ENCODE data around the gene HIP1R. TPM values are rescaled to one million over a fixed set of nuclear protein-coding genes. Genes with fewer than 3 reads are reported as not detected.

Gene HIP1R
- total RNA-seq, 1 experiment from 2014 or later = 36.7 TPM

- DNase-seq (ENCODE audit: low read depth, low spot score) = no peak
- intact Hi-C loops (cut with micrococcal nuclease; ENCODE audit: unreplicated experiment) = no loop called here
- BruUV-seq (replicated peaks) = no TSS peak
- Histone ChIP-seq H3K9me3 (ENCODE audit: control insufficient read depth, insufficient read depth, low read depth, low read length) (no peaks in the 10 kb centered on the region), H3K27me3 (ENCODE audit: control insufficient read depth, insufficient read depth, low read length) (no peaks in the 10 kb centered on the region), H3K36me3 (ENCODE audit: control insufficient read depth, insufficient read depth, low read length) (peaks cover 16% of the 10 kb centered on the region), H3K27ac (ENCODE audit: low read length) (peak overlapping the region; percentile 81), H3K4me3 (ENCODE audit: low read depth in 2 of 2, low read length in 2 of 2) (no peak overlapping the region), H3K4me1 (ENCODE audit: control insufficient read depth, insufficient read depth, low read length) (peaks cover 84% of the 10 kb centered on the region)
- ATAC-seq = no peak
- POLR2A ChIA-PET = no interaction called here
- no peak for TF ChIP-seq SIN3A (IDR thresholded peaks at IDR 0.05; ENCODE audit: borderline replicate concordance, insufficient read depth, low read depth, low read length)
- TF ChIP-seq TCF7L2 (IDR thresholded peaks at IDR 0.05; ENCODE audit: low read depth, low read length) = no peak
- no peak for TF ChIP-seq CTCF (IDR thresholded peaks at IDR 0.05)
- TF ChIP-seq POLR2AphosphoS5 (IDR thresholded peaks at IDR 0.05; ENCODE audit: low read depth, low read length) = no peak
- TF ChIP-seq, protein P1, sequence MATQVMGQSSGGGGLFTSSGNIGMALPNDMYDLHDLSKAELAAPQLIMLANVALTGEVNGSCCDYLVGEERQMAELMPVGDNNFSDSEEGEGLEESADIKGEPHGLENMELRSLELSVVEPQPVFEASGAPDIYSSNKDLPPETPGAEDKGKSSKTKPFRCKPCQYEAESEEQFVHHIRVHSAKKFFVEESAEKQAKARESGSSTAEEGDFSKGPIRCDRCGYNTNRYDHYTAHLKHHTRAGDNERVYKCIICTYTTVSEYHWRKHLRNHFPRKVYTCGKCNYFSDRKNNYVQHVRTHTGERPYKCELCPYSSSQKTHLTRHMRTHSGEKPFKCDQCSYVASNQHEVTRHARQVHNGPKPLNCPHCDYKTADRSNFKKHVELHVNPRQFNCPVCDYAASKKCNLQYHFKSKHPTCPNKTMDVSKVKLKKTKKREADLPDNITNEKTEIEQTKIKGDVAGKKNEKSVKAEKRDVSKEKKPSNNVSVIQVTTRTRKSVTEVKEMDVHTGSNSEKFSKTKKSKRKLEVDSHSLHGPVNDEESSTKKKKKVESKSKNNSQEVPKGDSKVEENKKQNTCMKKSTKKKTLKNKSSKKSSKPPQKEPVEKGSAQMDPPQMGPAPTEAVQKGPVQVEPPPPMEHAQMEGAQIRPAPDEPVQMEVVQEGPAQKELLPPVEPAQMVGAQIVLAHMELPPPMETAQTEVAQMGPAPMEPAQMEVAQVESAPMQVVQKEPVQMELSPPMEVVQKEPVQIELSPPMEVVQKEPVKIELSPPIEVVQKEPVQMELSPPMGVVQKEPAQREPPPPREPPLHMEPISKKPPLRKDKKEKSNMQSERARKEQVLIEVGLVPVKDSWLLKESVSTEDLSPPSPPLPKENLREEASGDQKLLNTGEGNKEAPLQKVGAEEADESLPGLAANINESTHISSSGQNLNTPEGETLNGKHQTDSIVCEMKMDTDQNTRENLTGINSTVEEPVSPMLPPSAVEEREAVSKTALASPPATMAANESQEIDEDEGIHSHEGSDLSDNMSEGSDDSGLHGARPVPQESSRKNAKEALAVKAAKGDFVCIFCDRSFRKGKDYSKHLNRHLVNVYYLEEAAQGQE (IDR thresholded peaks at IDR 0.05; ENCODE audit: insufficient read depth in 1 of 2, low read depth in 2 of 2, low read length in 1 of 2) = no peak
- in situ Hi-C loops (cut with HindIII; ENCODE audit: low pct_unique_long_range_greater_than_20kb, low sequenced_read_pairs) = no loop called here
- CTCF ChIA-PET = interaction anchor here (1.3 kb wide), 1 partner anchor 85 kb away, joined by 5 read pairs; no protein-coding TSS in a partner anchor
These were observed 31.8 kb downstream of the HIP1R start for GRCh38 chr12:122866950-122867607.

GRCh38 chr12:122867691-122868461 lies 32.6 kb downstream of the HIP1R start:
- intact Hi-C loops (cut with micrococcal nuclease; ENCODE audit: unreplicated experiment) = no loop called here
- TF ChIP-seq SIN3A (IDR thresholded peaks at IDR 0.05; ENCODE audit: borderline replicate concordance, insufficient read depth, low read depth, low read length) = no peak
- TF ChIP-seq POLR2AphosphoS5 (IDR thresholded peaks at IDR 0.05; ENCODE audit: low read depth, low read length) = peak; percentile 63
- peak; percentile 85; the same call in 1 of the 2 replicates for TF ChIP-seq CTCF (IDR thresholded peaks at IDR 0.05)
- H3K4me3 ChIP-seq (ENCODE audit: low read depth in 2 of 2, low read length in 2 of 2) = no peak overlapping the region
- DNase-seq (ENCODE audit: low read depth, low spot score) (no peak), ATAC-seq (peak; percentile 75)
- in situ Hi-C loops (cut with HindIII; ENCODE audit: low pct_unique_long_range_greater_than_20kb, low sequenced_read_pairs) = no loop called here
- peak overlapping the region; percentile 81 for H3K27ac ChIP-seq (ENCODE audit: low read length)
- CTCF ChIA-PET = interaction anchor here (0.6 to 1.3 kb wide), 3 partner anchors 16 to 90 kb away, joined by 3 to 5 read pairs (median 3); no protein-coding TSS in a partner anchor
- H3K4me1 ChIP-seq (ENCODE audit: control insufficient read depth, insufficient read depth, low read length) = peaks cover 86% of the 10 kb centered on the region
- no peaks in the 10 kb centered on the region for H3K27me3 ChIP-seq (ENCODE audit: control insufficient read depth, insufficient read depth, low read length)
- H3K36me3 ChIP-seq (ENCODE audit: control insufficient read depth, insufficient read depth, low read length) = peaks cover 16% of the 10 kb centered on the region
- BruUV-seq (replicated peaks) = no TSS peak
- H3K9me3 ChIP-seq (ENCODE audit: control insufficient read depth, insufficient read depth, low read depth, low read length) = no peaks in the 10 kb centered on the region
- POLR2A ChIA-PET = no interaction called here
